GM20000 (cell line): ENCODE data around the gene LGALS3BP.

Source experiments
- DNase-seq: peaks from one replicate; pipeline ENCODE4 v3.0.0; 2012; ENCODE audit warnings: low spot score
- TF ChIP-seq, protein P1 (sequence below): IDR thresholded peaks from 2 replicates; pipeline ENCODE4 v1.5.1; 2012; ENCODE audit warnings: mild to moderate bottlenecking, control low read depth; ENCODE audit errors: extremely low read depth, missing control alignments

LGALS3BP gene

DNA sequence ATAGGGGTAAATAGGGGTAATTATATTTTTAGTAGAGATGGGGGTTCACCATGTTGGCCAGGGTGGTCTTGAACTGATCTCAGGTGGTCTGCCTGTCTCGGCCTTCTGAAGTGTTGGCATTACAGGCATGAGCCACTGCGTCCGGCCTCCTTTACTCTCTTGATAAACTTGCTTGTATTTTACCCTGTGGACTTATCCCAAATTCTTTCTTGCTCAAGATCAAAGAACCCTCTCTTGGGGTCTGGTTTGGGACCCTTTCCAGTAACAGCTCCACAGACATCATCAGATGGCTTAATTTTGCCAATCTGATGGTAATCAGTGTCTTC, 38.6 kb upstream of the LGALS3BP start:
- TF ChIP-seq, protein P1, sequence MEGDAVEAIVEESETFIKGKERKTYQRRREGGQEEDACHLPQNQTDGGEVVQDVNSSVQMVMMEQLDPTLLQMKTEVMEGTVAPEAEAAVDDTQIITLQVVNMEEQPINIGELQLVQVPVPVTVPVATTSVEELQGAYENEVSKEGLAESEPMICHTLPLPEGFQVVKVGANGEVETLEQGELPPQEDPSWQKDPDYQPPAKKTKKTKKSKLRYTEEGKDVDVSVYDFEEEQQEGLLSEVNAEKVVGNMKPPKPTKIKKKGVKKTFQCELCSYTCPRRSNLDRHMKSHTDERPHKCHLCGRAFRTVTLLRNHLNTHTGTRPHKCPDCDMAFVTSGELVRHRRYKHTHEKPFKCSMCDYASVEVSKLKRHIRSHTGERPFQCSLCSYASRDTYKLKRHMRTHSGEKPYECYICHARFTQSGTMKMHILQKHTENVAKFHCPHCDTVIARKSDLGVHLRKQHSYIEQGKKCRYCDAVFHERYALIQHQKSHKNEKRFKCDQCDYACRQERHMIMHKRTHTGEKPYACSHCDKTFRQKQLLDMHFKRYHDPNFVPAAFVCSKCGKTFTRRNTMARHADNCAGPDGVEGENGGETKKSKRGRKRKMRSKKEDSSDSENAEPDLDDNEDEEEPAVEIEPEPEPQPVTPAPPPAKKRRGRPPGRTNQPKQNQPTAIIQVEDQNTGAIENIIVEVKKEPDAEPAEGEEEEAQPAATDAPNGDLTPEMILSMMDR, result no peak

DNA sequence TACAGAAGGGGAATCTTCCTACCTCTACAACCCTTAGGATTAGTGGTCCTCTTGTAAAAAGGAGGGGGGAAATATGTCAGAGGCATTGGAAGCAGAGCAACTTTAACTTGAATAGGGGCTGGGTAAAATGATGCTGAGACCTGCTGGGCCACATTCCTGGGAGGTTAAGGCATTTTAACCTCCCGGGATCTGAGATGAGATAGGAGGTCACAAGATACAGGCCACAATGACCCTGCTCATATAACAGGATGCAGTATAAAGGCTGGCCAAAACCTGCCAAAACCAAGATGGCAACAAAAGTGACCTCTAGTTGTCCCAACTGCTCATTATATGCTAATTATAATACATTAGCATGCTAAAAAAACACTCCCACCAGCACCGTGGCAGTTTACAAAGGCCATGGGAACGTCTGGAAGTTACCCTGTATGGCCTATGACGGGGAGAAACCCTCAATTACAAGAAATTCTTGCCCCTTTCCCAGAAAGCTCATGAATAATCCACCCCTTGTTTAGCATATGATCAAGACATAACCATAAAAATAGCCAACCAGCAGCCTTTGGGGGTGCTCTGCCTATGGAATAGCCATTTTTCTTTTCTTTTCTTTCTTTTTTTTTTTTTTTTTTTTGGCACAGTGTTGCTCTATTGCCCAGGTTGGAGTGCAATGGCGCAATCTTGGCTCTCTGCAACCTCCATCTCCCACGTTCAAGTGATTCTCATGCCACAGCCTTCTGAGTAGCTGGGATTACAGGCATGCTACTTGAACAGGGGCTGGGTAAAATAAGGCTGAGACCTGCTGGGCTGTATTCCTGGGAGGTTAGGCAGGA, 38.0 kb upstream of the LGALS3BP start:
- no peak for DNase-seq
- TF ChIP-seq, protein P1, result no peak

More for the DNA sequence above, 38.6 kb upstream of the LGALS3BP start:
- DNase-seq, result no peak

DNA sequence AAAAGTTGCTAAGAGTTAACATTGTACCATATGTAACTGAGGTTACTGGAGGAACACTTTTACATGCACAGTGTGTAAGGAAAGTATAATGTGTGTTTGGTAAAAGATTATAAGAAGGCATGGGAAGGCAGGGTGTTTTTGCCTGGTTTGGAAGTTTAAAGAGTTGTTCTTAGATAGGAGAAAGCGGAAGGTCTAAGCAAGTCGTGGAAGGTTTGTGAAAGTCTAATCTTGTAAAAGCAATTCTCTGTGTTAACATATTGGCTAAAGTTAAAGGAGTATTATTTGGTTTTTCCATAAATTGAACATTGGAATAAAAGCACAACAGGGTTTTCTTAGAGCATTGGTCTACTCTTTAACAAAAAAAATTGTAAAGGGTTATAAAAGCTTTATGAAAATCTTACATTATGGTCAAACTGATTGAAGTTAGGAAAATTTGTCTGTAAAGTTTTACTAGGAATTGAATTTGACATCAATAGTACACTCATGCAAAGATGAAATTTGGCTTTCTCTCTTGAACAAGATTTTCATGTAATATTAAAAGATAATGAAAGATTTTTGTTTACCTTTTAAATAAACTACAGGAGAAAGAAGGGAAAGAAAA, 34.5 kb upstream of the LGALS3BP start:
- no peak for DNase-seq
- TF ChIP-seq, protein P1, result no peak

DNA sequence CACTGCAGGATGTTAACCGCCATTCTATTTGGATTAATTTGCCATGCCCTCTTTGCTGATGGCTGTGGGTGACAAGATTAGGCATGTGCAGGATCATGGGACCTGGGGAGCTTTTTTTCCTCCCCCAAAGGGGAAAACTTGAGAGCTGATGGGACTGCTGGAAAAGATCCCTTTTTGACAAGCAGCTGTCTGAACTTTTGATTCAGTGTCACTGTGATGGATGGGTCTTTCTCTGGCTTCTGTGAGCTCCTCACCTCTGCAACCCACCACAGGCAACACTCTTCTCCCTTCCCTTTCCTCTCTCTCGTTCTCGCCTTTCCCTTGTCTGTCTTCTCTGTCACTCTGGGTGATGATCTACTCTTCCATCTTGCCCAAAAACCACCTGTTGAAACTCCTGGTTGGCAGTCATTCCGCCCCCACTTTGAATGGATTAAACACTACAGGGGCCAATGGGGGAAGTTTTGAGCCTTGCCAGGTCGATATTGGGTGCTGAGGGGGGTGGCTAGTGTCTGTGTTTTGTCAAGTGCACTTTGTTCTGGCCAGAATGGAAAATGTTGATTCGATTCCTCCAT, 32.9 kb upstream of the LGALS3BP start:
- DNase-seq, result no peak
- TF ChIP-seq, protein P1, result no peak

DNA sequence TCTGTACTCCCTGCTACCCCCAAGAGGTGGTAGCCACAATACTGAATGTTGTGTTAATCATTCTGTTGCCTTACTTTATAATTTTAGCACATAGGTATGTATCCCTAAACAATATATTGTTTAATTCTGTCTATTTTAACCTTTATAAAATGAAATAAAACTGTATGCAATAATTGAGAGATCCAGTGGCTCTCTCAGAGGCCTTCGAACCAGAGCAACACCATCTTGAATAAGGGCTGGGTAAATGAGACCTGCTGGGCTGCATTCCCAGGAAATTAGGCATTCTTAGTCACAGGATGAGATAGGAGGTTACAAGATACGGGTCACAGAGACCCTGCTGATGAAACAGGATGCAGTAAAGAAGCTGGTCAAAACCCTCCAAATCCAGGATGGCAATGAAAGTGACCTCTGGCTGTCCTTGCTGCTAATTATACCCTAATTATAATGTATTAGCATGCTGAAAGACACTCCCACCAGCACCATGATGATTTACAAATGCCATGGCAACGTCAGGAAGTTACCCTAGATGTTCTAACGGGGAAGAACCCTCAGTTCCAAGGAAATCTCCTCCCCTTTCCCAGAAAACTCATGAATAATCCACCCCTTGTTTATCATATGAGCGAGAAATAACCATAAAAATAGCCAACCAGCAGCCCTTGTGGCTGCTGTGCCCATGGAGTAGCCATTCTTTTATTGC, 31.9 kb upstream of the LGALS3BP start:
- TF ChIP-seq, protein P1, result no peak
- DNase-seq, result no peak

DNA sequence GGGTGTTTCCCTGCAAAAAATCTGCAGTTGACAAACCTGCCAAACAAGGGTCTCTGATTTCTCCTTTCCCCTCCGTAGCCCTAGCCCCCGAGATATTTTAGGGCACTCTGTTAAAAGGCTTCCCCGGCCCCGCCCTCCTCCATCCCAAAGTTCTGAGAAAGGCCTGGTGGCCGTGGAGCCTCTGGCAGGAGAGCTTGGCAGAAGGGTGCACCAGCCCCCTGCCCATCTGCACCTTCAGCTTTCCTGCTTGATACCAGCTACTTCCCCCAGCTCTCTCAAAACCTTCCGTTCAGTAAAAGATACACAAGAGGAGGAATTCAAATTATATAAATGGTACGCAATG, 30.6 kb upstream of the LGALS3BP start:
- TF ChIP-seq, protein P1, result no peak
- no peak for DNase-seq
